Caco-2 (cell line): ENCODE results near the gene SPANXN5. TPM values are rescaled to one million over a fixed set of nuclear protein-coding genes. Genes with fewer than 3 reads are reported as not detected.
"Not testable (repeated sequence)": the region's sequence is repeated elsewhere in the genome, so short reads cannot be mapped to it uniquely, and the experiment has no call there.

Experiments used
- BruUV-seq: library from RNA; stranded (reverse); fragments of 400-500 nt; replicated peaks from 2 replicates; lab custom pipeline; 2021; lab: Mats Ljungman, UMichigan
- CTCF ChIA-PET: fragments of 300-600 bp; sonication (Branson Sonifier 250); formaldehyde crosslinking; loops from one replicate; lab custom pipeline; 2022; ENCODE audit warnings: antibody characterized with exemption; lab: Charles Lee
- POLR2A ChIA-PET: fragments of 300-600 bp; sonication (Branson Sonifier 250); formaldehyde crosslinking; loops from one replicate; lab custom pipeline; 2022; ENCODE audit warnings: antibody characterized with exemption; lab: Charles Lee
- DNase-seq, 2 experiments: peaks; one replicate each; pipeline versions ENCODE4 v3.0.0 to v3.0.0-alpha.2; 2020 to 2022
- H3K27me3 ChIP-seq: replicated peaks from 2 replicates; pipeline ENCODE4 v1.6.0; 2011; ENCODE audit warnings: low read length; ENCODE audit not compliant: control insufficient read depth, insufficient read depth
- H3K36me3 ChIP-seq: 2 replicates; pipeline ENCODE4 v1.5.1; 2011; ENCODE audit warnings: low read length; ENCODE audit not compliant: control insufficient read depth, insufficient read depth
- H3K4me1 ChIP-seq: fragments of 250-450 bp; sonication (Bioruptor Pico); 2 replicates; pipeline ENCODE4 v1.5.1; 2020; ENCODE audit warnings: mild to moderate bottlenecking
- H3K4me3 ChIP-seq: 2 replicates; pipeline ENCODE4 v1.5.1; 2011; ENCODE audit warnings: low read depth, mild to moderate bottlenecking, control low read depth, low read length
- H3K9me3 ChIP-seq: fragments of 250-450 bp; sonication (Bioruptor Pico); 2 replicates; pipeline ENCODE4 v1.5.1; 2020; ENCODE audit warnings: mild to moderate bottlenecking, moderate library complexity
- H3K27ac Mint-ChIP-seq: one replicate; pipeline ENCODE4 v1.8.0; 2022; ENCODE audit warnings: mixed read lengths; ENCODE audit not compliant: unreplicated experiment
- H3K27me3 Mint-ChIP-seq: one replicate; pipeline ENCODE4 v1.8.0; 2022; ENCODE audit warnings: mixed read lengths; ENCODE audit not compliant: insufficient read depth, unreplicated experiment
- H3K36me3 Mint-ChIP-seq: one replicate; pipeline ENCODE4 v1.8.0; 2022; ENCODE audit warnings: mild to moderate bottlenecking, mixed read lengths; ENCODE audit not compliant: insufficient read depth, unreplicated experiment
- H3K4me1 Mint-ChIP-seq: one replicate; pipeline ENCODE4 v1.8.0; 2022; ENCODE audit warnings: low read depth, mixed read lengths; ENCODE audit not compliant: unreplicated experiment
- H3K4me3 Mint-ChIP-seq: one replicate; pipeline ENCODE4 v1.8.0; 2022; ENCODE audit warnings: mild to moderate bottlenecking, moderate library complexity, mixed read lengths; ENCODE audit not compliant: unreplicated experiment
- H3K9me3 Mint-ChIP-seq: one replicate; pipeline ENCODE4 v1.8.0; 2022; ENCODE audit warnings: mixed read lengths; ENCODE audit not compliant: unreplicated experiment
- CTCF ChIP-seq, 2 experiments: fragments of 200-600 bp in 1 of 2; IDR thresholded peaks; 1 replicate in 1 of 2; 2 replicates in 1 of 2; pipeline versions ENCODE4 v1.5.1 to v1.8.0; 2011 to 2022; ENCODE audit warnings: antibody characterized with exemption in 1 of 2, control low read depth in 1 of 2, inconsistent platforms in 1 of 2, low read depth in 1 of 2, low read length in 1 of 2, mild to moderate bottlenecking in 1 of 2, moderate library complexity in 1 of 2; ENCODE audit not compliant: insufficient read depth in 1 of 2, severe bottlenecking in 1 of 2, unreplicated experiment in 1 of 2
- intact Hi-C: fragments of 100-400 bp; cut with micrococcal nuclease; formaldehyde crosslinking; loops from one replicate; pipeline ENCODE4 v1.10.0; 2022; ENCODE audit not compliant: unreplicated experiment
- total RNA-seq: library from RNA; stranded (reverse); gene quantifications from 2 replicates; pipeline ENCODE4 v1.2.3, GENCODE V29; 2022

SPANXN5 gene
- total RNA-seq, 1 experiment from 2014 or later: not detected

- TF ChIP-seq CTCF (IDR thresholded peaks at IDR 0.05; ENCODE audit: insufficient read depth in 1 of 2, low read depth in 1 of 2, low read length in 1 of 2, severe bottlenecking in 1 of 2, unreplicated experiment in 1 of 2): no peak
- H3K27me3 ChIP-seq: no peaks in the 10 kb centered on the region
- ChIA-PET CTCF (no interaction called here), POLR2A (no interaction called here)
- H3K36me3 ChIP-seq: no peaks in the 10 kb centered on the region
- Mint-ChIP-seq H3K9me3 (no peaks in the 10 kb centered on the region), H3K27me3 (peaks cover 4% of the 10 kb centered on the region), H3K4me1 (no peaks in the 10 kb centered on the region), H3K27ac (no peak within 1 kb of the TSS), H3K4me3 (no peak within 1 kb of the TSS), H3K36me3 (no peaks in the 10 kb centered on the region)
- intact Hi-C loops: no loop called here
- H3K4me3 ChIP-seq: no peak within 1 kb of the TSS
- BruUV-seq: no TSS peak
- H3K9me3 ChIP-seq: no peaks in the 10 kb centered on the region
- no peak for DNase-seq
- H3K4me1 ChIP-seq: no peaks in the 10 kb centered on the region
Observed at GRCh38 chrX:52811065-52811625, 13.9 kb upstream of the SPANXN5 start, which contains the start of gene XAGE5. Gene XAGE5 (plus strand): TSS chrX:52811287. CDS start chrX:52812567, 1,280 bp downstream.

- H3K9me3 Mint-ChIP-seq, H3K27ac Mint-ChIP-seq, H3K4me3 ChIP-seq, H3K4me3 Mint-ChIP-seq, H3K27me3 Mint-ChIP-seq, DNase-seq, POLR2A ChIA-PET, intact Hi-C loops, H3K4me1 Mint-ChIP-seq, CTCF ChIA-PET, H3K36me3 ChIP-seq, BruUV-seq, H3K4me1 ChIP-seq, H3K36me3 Mint-ChIP-seq, H3K27me3 ChIP-seq, H3K9me3 ChIP-seq: not testable (repeated sequence)
Observed at GRCh38 chrX:52804876-52805275, 7.6 kb upstream of the SPANXN5 start.

DNA sequence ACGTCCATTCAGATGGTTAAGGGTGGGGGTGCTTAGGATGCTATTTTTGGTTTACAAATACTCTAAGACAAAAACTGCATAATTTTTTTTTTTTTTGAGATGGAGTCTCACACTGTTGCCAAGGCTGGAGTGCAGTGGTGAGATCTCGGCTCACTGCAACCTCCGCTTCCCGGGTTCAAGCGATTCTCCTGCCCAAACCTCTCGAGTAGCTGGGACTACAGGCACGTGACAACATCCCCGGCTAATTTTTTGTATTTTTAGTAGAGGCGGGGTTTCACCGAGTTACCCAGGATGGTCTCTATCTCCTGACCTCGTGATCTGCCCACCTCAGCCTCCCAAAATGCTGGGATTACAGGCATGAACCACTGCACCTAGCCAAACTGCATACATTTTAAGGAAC is 23.7 kb downstream of the SPANXN5 start:
- H3K4me1 Mint-ChIP-seq, intact Hi-C loops, H3K4me1 ChIP-seq, H3K27me3 ChIP-seq, H3K27ac Mint-ChIP-seq, H3K4me3 ChIP-seq, H3K27me3 Mint-ChIP-seq, H3K9me3 ChIP-seq, CTCF ChIA-PET, DNase-seq, POLR2A ChIA-PET, H3K36me3 ChIP-seq, H3K4me3 Mint-ChIP-seq, H3K36me3 Mint-ChIP-seq, BruUV-seq, H3K9me3 Mint-ChIP-seq: not testable (repeated sequence)

- H3K4me1 ChIP-seq, BruUV-seq, H3K36me3 ChIP-seq, H3K4me1 Mint-ChIP-seq, H3K27ac Mint-ChIP-seq, H3K27me3 Mint-ChIP-seq, CTCF ChIA-PET, H3K4me3 Mint-ChIP-seq, DNase-seq, intact Hi-C loops, POLR2A ChIA-PET, H3K9me3 ChIP-seq, H3K9me3 Mint-ChIP-seq, H3K36me3 Mint-ChIP-seq, H3K4me3 ChIP-seq, H3K27me3 ChIP-seq: not testable (repeated sequence)
Observed at GRCh38 chrX:52765983-52766382, 31.2 kb downstream of the SPANXN5 start.

DNA sequence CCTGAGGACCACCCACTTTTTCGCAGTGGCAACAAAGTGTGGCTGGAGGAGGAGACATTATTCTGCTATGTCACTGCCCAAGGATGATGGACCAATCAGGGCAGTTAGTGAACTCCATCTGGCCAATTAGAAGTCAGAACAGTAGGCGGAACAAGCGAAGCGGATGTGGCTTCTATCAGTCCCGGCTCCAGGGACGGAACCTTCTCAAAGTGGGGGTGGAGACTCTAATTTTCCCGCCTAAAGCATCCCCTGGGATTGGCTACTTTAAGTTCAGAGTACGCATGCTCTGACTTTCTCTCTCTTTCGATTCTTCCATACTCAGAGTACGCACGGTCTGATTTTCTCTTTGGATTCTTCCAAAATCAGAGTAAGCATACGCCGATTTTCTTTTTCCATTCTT is 46.3 kb downstream of the SPANXN5 start, which contains the start of gene SSX2B:
TSS of gene SSX2B (plus strand) at position 301 of the 400 bp plus-strand sequence. CDS start 1,429 bp downstream, outside the sequence.
- H3K4me1 Mint-ChIP-seq, CTCF ChIA-PET, H3K36me3 Mint-ChIP-seq, H3K36me3 ChIP-seq, POLR2A ChIA-PET, H3K9me3 Mint-ChIP-seq, intact Hi-C loops, H3K27me3 ChIP-seq, H3K4me1 ChIP-seq, H3K4me3 ChIP-seq, H3K27ac Mint-ChIP-seq, H3K9me3 ChIP-seq, BruUV-seq, H3K4me3 Mint-ChIP-seq, H3K27me3 Mint-ChIP-seq, DNase-seq: not testable (repeated sequence)
